IMR-90 (cell line): ENCODE results near the gene NPDC1. TPM values are rescaled to one million over a fixed set of nuclear protein-coding genes. Genes with fewer than 3 reads are reported as not detected.
A peak's percentile ranks its signal among the peaks of the same experiment; 100 is the strongest.

Experiments used
- ATAC-seq: fragments of 200-7000 bp; cut with Tn5 transposase; 2 replicates; pipeline ENCODE4 v1.9.1; 2020; ENCODE audit warnings: low read depth, mild to moderate bottlenecking, moderate library complexity
- BruUV-seq: library from RNA; stranded (reverse); fragments of 400-500 nt; replicated peaks from 2 replicates; lab custom pipeline; 2021; lab: Mats Ljungman, UMichigan
- CTCF ChIA-PET: fragments of 300-600 bp; formaldehyde crosslinking; extraction: SDS; loops from one replicate; lab custom pipeline; 2021; ENCODE audit warnings: antibody characterized with exemption; lab: Yijun Ruan, JAX
- POLR2A ChIA-PET: fragments of 300-600 bp; sonication (Branson Sonifier 250); formaldehyde crosslinking; loops from one replicate; lab custom pipeline; 2022; ENCODE audit warnings: antibody characterized with exemption; ENCODE audit not compliant: unreplicated experiment; lab: Charles Lee
- DNase-seq: peaks from one replicate; pipeline ENCODE4 v3.0.0; 2013
- H2AFZ ChIP-seq: replicated peaks from 2 replicates; pipeline ENCODE3; 2013; ENCODE audit warnings: low read length, mild to moderate bottlenecking; ENCODE audit not compliant: poor library complexity
- H2AK5ac ChIP-seq: 2 replicates; pipeline ENCODE4 v1.6.1; 2013; ENCODE audit warnings: low read depth, low read length, inconsistent platforms
- H2AK9ac ChIP-seq: replicated peaks from 2 replicates; pipeline ENCODE3; 2013; ENCODE audit warnings: mild to moderate bottlenecking, low read depth, low read length, moderate library complexity; ENCODE audit not compliant: poor library complexity
- H2BK120ac ChIP-seq: 2 replicates; pipeline ENCODE4 v1.6.1; 2013; ENCODE audit warnings: low read depth, low read length, inconsistent platforms
- H2BK15ac ChIP-seq: 3 replicates; pipeline ENCODE4 v1.6.1; 2013; ENCODE audit warnings: low read depth, low read length, inconsistent platforms
- H2BK20ac ChIP-seq: 2 replicates; pipeline ENCODE4 v1.6.1; 2013; ENCODE audit warnings: low read depth, mild to moderate bottlenecking, inconsistent platforms, low read length, moderate library complexity
- H2BK5ac ChIP-seq: 2 replicates; pipeline ENCODE4 v1.6.1; 2013; ENCODE audit warnings: mild to moderate bottlenecking, low read depth, low read length, inconsistent platforms; ENCODE audit not compliant: poor library complexity, severe bottlenecking
- H3K14ac ChIP-seq: replicated peaks from 2 replicates; pipeline ENCODE4 v1.6.1; 2013; ENCODE audit warnings: low read depth, low read length, inconsistent platforms
- H3K18ac ChIP-seq: 2 replicates; pipeline ENCODE4 v1.6.1; 2013; ENCODE audit warnings: low read depth, low read length, control low read depth
- H3K23ac ChIP-seq: 2 replicates; pipeline ENCODE4 v1.6.1; 2013; ENCODE audit warnings: low read depth, low read length, inconsistent platforms
- H3K27ac ChIP-seq: 2 replicates; pipeline ENCODE4 v1.5.1; 2013; ENCODE audit warnings: mild to moderate bottlenecking, control low read depth, low read length; ENCODE audit not compliant: insufficient read depth
- H3K27me3 ChIP-seq: 2 replicates; pipeline ENCODE4 v1.6.1; 2013; ENCODE audit warnings: low read length; ENCODE audit not compliant: control insufficient read depth, insufficient read depth
- H3K36me3 ChIP-seq: 2 replicates; pipeline ENCODE4 v1.6.1; 2013; ENCODE audit warnings: low read length, mixed read lengths; ENCODE audit not compliant: control insufficient read depth, insufficient read depth
- H3K4ac ChIP-seq: 2 replicates; pipeline ENCODE4 v1.6.1; 2013; ENCODE audit warnings: low read depth, low read length, inconsistent platforms
- H3K4me1 ChIP-seq: 2 replicates; pipeline ENCODE4 v1.6.1; 2013; ENCODE audit warnings: low read length, mixed read lengths; ENCODE audit not compliant: control insufficient read depth, insufficient read depth
- H3K4me2 ChIP-seq: 2 replicates; pipeline ENCODE4 v1.6.1; 2013; ENCODE audit warnings: low read depth, mild to moderate bottlenecking, control low read depth, low read length, moderate library complexity
- H3K4me3 ChIP-seq: 2 replicates; pipeline ENCODE4 v1.5.1; 2013; ENCODE audit warnings: low read depth, mild to moderate bottlenecking, control low read depth, low read length, moderate library complexity; ENCODE audit not compliant: insufficient read depth
- H3K56ac ChIP-seq: 2 replicates; pipeline ENCODE4 v1.6.1; 2013; ENCODE audit warnings: low read length, inconsistent platforms; ENCODE audit not compliant: insufficient read depth; ENCODE audit errors: extremely low read depth
- H3K79me1 ChIP-seq, 2 experiments: 2 replicates each; pipeline ENCODE4 v1.6.1; 2013; ENCODE audit warnings: low read length in 2 of 2, inconsistent platforms in 1 of 2, low read depth in 1 of 2
- H3K9ac ChIP-seq: 2 replicates; pipeline ENCODE4 v1.6.1; 2013; ENCODE audit warnings: low read depth, low read length, control low read depth
- H3K9me1 ChIP-seq: 2 replicates; pipeline ENCODE4 v1.6.1; 2013; ENCODE audit warnings: low read length, inconsistent platforms; ENCODE audit not compliant: insufficient read depth
- H3K9me3 ChIP-seq: 2 replicates; pipeline ENCODE4 v1.6.1; 2013; ENCODE audit warnings: low read length; ENCODE audit not compliant: control insufficient read depth, insufficient read depth
- H4K20me1 ChIP-seq: 2 replicates; pipeline ENCODE4 v1.6.1; 2013; ENCODE audit warnings: low read length, inconsistent platforms; ENCODE audit not compliant: insufficient read depth
- H4K5ac ChIP-seq: 2 replicates; pipeline ENCODE4 v1.6.1; 2013; ENCODE audit warnings: mild to moderate bottlenecking, low read depth, low read length, control low read depth
- H4K8ac ChIP-seq, 2 experiments: 2 replicates each; pipeline ENCODE4 v1.6.1; 2013; ENCODE audit warnings: low read depth in 2 of 2, low read length in 2 of 2, control low read depth in 1 of 2, inconsistent platforms in 1 of 2
- H4K91ac ChIP-seq: 2 replicates; pipeline ENCODE4 v1.6.1; 2013; ENCODE audit warnings: low read depth, low read length, inconsistent platforms; ENCODE audit not compliant: insufficient read depth
- BHLHE40 ChIP-seq: fragments of 150-350 bp; IDR thresholded peaks from 2 replicates; pipeline ENCODE4 v1.6.1; 2016; ENCODE audit warnings: mild to moderate bottlenecking, low read depth, low read length
- CEBPB ChIP-seq: IDR thresholded peaks from 2 replicates; pipeline ENCODE4 v1.6.1; 2012; ENCODE audit warnings: low read depth, low read length, improper control_type of control experiment
- CHD1 ChIP-seq: IDR thresholded peaks from 2 replicates; pipeline ENCODE4 v1.6.1; 2012; ENCODE audit warnings: low read depth, low read length, improper control_type of control experiment
- FOS ChIP-seq: fragments of 150-350 bp; IDR thresholded peaks from 2 replicates; pipeline ENCODE4 v1.6.1; 2016; ENCODE audit warnings: low read depth, low read length
- MAFK ChIP-seq: IDR thresholded peaks from 2 replicates; pipeline ENCODE4 v1.6.1; 2012; ENCODE audit warnings: low read depth, low read length, improper control_type of control experiment
- MAZ ChIP-seq: IDR thresholded peaks from 2 replicates; pipeline ENCODE4 v1.6.1; 2012; ENCODE audit warnings: low read depth, mild to moderate bottlenecking, low read length, improper control_type of control experiment, moderate library complexity, borderline replicate concordance
- MXI1 ChIP-seq: IDR thresholded peaks from 2 replicates; pipeline ENCODE4 v1.6.1; 2012; ENCODE audit warnings: low read depth, mild to moderate bottlenecking, low read length, moderate library complexity, borderline replicate concordance
- NFE2L2 ChIP-seq: fragments of 150-350 bp; IDR thresholded peaks from 2 replicates; pipeline ENCODE4 v1.6.1; 2016; ENCODE audit warnings: low read depth, mild to moderate bottlenecking, low read length
- POLR2A ChIP-seq: IDR thresholded peaks from 2 replicates; pipeline ENCODE4 v1.6.1; 2012; ENCODE audit warnings: mild to moderate bottlenecking, low read depth, low read length
- RAD21 ChIP-seq: IDR thresholded peaks from 2 replicates; pipeline ENCODE4 v1.6.1; 2012; ENCODE audit warnings: low read length, improper control_type of control experiment
- RCOR1 ChIP-seq: IDR thresholded peaks from 2 replicates; pipeline ENCODE4 v1.6.1; 2012; ENCODE audit warnings: mild to moderate bottlenecking, low read length, improper control_type of control experiment; ENCODE audit not compliant: insufficient replicate concordance
- RFX5 ChIP-seq: IDR thresholded peaks from 2 replicates; pipeline ENCODE4 v1.8.0; 2012; ENCODE audit warnings: low read depth, mild to moderate bottlenecking, low read length, moderate library complexity
- SMC3 ChIP-seq: fragments of 150-350 bp; IDR thresholded peaks from 2 replicates; pipeline ENCODE4 v1.6.1; 2016; ENCODE audit warnings: low read depth, mild to moderate bottlenecking, antibody characterized with exemption, low read length, moderate library complexity
- WGBS, 2 experiments: methylation state at CpG; one replicate each; pipeline versions ENCODE4 v1.1.5 to v1.1.7; 2013; ENCODE audit warnings: missing lambda C conversion rate in 2 of 2; ENCODE audit not compliant: insufficient read length in 1 of 2; ENCODE audit errors: extremely low coverage in 2 of 2; 5-methylcytosine and 5-hydroxymethylcytosine counted together
- dilution Hi-C: fragments of 300-500 bp; cut with HindIII; formaldehyde crosslinking; loops from one replicate; pipeline ENCODE4 v1.14.3; 2018; ENCODE audit warnings: low sequenced_read_pairs; ENCODE audit not compliant: unreplicated experiment
- in situ Hi-C: fragments of 300-500 bp; cut with MboI; formaldehyde crosslinking; loops from 3 replicates; pipeline ENCODE4 v1.14.3; 2019; ENCODE audit warnings: low sequenced_read_pairs, inconsistent platforms, mixed read lengths
- intact Hi-C: fragments of 100-400 bp; cut with micrococcal nuclease; formaldehyde crosslinking; loops from 2 replicates; pipeline ENCODE4 v1.10.0; 2022
- polyA plus RNA-seq, 3 experiments: library from polyadenylated mRNA; depleted of rRNA; stranded (reverse); fragments of >200 nt; gene quantifications; 2 replicates each; pipeline ENCODE4 v1.2.3, GENCODE V29; 2012; ENCODE audit warnings: low replicate concordance in 1 of 3
- total RNA-seq: library from RNA; depleted of rRNA; stranded (reverse); fragments of >200 nt; gene quantifications from 2 replicates; pipeline ENCODE4 v1.2.3, GENCODE V29; 2012
- TF ChIP-seq, protein P1 (sequence below): fragments of 150-350 bp; IDR thresholded peaks from 2 replicates; pipeline ENCODE4 v1.6.1; 2017; ENCODE audit warnings: mild to moderate bottlenecking, antibody characterized with exemption, low read length, low read depth
- TF ChIP-seq, protein P2 (sequence below): conservative IDR thresholded peaks from 2 replicates; pipeline ENCODE4 v1.5.1; 2012; ENCODE audit warnings: mild to moderate bottlenecking, low read depth, low read length, improper control_type of control experiment
- TF ChIP-seq, protein P3 (sequence below): fragments of 150-350 bp; IDR thresholded peaks from 2 replicates; pipeline ENCODE4 v1.6.1; 2016; ENCODE audit warnings: low read depth, mild to moderate bottlenecking, low read length, moderate library complexity, borderline replicate concordance

Gene NPDC1
- total and polyA plus RNA-seq, 2 of the 4 experiments (the other 2 are of a cell fraction), result 2.7 to 58.1 TPM

DNA sequence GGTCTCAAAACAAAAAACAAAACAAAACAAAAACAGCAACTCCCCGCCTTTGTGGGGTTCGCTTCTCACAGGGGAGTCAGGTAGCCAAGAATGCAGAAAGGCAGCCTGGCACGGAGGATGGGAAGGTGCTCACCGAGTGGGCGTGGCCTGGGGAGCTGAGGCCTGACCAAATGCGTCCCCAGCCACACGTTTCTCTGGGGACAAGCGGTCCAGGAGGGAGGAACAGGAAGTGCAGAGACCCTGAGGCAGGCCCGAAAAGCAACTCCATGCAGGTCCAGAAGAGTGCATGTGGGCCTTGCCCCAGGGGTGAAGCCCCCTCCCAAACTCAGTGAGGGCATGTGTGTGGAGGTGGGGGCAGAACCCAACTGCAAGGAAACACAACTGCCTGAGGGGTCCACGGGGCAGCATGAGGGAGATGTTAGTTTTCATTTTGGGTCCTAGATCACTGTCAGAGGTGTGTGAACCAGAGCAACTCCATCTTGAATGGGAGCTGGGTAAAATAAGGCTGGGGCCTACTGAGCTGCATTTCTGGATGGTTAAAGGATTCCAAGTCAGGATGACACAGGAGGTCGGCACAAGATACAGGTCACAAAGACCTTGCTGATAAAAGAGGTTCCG lies 28.8 kb upstream of the NPDC1 start:
- H3K27me3 ChIP-seq, result no peaks in the 10 kb centered on the region
- H3K79me1 ChIP-seq, result peaks cover 8 to 21% of the 10 kb centered on the region in 2 experiments; a peak in 3 of 4 replicates
- no peak overlapping the region for H4K91ac ChIP-seq
- in situ Hi-C loops (no loop called here), dilution Hi-C loops (no loop called here), intact Hi-C loops (no loop called here)
- WGBS, 2 experiments, result 85% methylated on average over 6 of the region's 12 CpGs; no CpG with 5 or more reads in 1 of the 2 experiments
- no peak for DNase-seq
- ChIA-PET POLR2A (no interaction called here), CTCF (no interaction called here)
- H2BK20ac ChIP-seq, result no peak overlapping the region
- H4K20me1 ChIP-seq, result peaks cover 10% of the 10 kb centered on the region
- H4K5ac ChIP-seq, result no peak overlapping the region
- H3K9ac ChIP-seq, result no peak overlapping the region
- no peak for TF ChIP-seq SMC3
- TF ChIP-seq NFE2L2, result no peak
- TF ChIP-seq BHLHE40, result no peak
- TF ChIP-seq, protein P1, sequence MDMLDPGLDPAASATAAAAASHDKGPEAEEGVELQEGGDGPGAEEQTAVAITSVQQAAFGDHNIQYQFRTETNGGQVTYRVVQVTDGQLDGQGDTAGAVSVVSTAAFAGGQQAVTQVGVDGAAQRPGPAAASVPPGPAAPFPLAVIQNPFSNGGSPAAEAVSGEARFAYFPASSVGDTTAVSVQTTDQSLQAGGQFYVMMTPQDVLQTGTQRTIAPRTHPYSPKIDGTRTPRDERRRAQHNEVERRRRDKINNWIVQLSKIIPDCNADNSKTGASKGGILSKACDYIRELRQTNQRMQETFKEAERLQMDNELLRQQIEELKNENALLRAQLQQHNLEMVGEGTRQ, result no peak
- no peak for TF ChIP-seq FOS
- no peak for TF ChIP-seq POLR2A
- no peak for TF ChIP-seq CHD1
- TF ChIP-seq, protein P2, sequence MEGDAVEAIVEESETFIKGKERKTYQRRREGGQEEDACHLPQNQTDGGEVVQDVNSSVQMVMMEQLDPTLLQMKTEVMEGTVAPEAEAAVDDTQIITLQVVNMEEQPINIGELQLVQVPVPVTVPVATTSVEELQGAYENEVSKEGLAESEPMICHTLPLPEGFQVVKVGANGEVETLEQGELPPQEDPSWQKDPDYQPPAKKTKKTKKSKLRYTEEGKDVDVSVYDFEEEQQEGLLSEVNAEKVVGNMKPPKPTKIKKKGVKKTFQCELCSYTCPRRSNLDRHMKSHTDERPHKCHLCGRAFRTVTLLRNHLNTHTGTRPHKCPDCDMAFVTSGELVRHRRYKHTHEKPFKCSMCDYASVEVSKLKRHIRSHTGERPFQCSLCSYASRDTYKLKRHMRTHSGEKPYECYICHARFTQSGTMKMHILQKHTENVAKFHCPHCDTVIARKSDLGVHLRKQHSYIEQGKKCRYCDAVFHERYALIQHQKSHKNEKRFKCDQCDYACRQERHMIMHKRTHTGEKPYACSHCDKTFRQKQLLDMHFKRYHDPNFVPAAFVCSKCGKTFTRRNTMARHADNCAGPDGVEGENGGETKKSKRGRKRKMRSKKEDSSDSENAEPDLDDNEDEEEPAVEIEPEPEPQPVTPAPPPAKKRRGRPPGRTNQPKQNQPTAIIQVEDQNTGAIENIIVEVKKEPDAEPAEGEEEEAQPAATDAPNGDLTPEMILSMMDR, result no peak
- TF ChIP-seq RFX5, result no peak
- no peak for TF ChIP-seq RCOR1
- TF ChIP-seq, protein P3, sequence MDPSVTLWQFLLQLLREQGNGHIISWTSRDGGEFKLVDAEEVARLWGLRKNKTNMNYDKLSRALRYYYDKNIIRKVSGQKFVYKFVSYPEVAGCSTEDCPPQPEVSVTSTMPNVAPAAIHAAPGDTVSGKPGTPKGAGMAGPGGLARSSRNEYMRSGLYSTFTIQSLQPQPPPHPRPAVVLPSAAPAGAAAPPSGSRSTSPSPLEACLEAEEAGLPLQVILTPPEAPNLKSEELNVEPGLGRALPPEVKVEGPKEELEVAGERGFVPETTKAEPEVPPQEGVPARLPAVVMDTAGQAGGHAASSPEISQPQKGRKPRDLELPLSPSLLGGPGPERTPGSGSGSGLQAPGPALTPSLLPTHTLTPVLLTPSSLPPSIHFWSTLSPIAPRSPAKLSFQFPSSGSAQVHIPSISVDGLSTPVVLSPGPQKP, result no peak
- no peak for TF ChIP-seq RAD21
- TF ChIP-seq CEBPB, result no peak
- TF ChIP-seq MAFK, result no peak
- TF ChIP-seq MAZ, result no peak
- TF ChIP-seq MXI1, result no peak
- no peaks in the 10 kb centered on the region for H3K9me1 ChIP-seq
- H2BK120ac ChIP-seq, result no peak overlapping the region
- no peak overlapping the region for H3K23ac ChIP-seq
- H3K27ac ChIP-seq, result no peak overlapping the region
- peak overlapping the region; percentile 42 for H2AK9ac ChIP-seq
- no peak overlapping the region for H3K14ac ChIP-seq
- no peak overlapping the region for H2AFZ ChIP-seq
- no peak overlapping the region for H2BK5ac ChIP-seq
- BruUV-seq, result no TSS peak
- no peak overlapping the region for H3K18ac ChIP-seq
- H3K4ac ChIP-seq, result no peak overlapping the region
- H3K56ac ChIP-seq, result no peak overlapping the region
- no peaks in the 10 kb centered on the region; the same call in 1 of the 2 replicates for H3K4me1 ChIP-seq
- H2AK5ac ChIP-seq, result peak overlapping the region; percentile 8; the same call in 1 of the 2 replicates
- H3K4me2 ChIP-seq, result no peak overlapping the region
- no peak overlapping the region for H2BK15ac ChIP-seq
- no peak overlapping the region for H3K4me3 ChIP-seq
- H4K8ac ChIP-seq, result no peak overlapping the region
- no peak for ATAC-seq
- H3K36me3 ChIP-seq, result peaks cover 13% of the 10 kb centered on the region; the same call in 1 of the 2 replicates
- H3K9me3 ChIP-seq, result no peaks in the 10 kb centered on the region
